KMS-11 (cell line): Measurements from ENCODE around the gene NRG3.

Source experiments
- H2AFZ ChIP-seq: fragments of 200-600 bp; sonication (generic); 2 replicates; pipeline ENCODE4 v1.6.1; 2016; ENCODE audit warnings: antibody characterized with exemption, mixed run types, low read depth
- H3K27ac ChIP-seq: fragments of 200-600 bp; sonication (generic); 2 replicates; pipeline ENCODE4 v1.6.1; 2016; ENCODE audit warnings: mild to moderate bottlenecking, mixed run types
- H3K27me3 ChIP-seq: fragments of 200-600 bp; sonication (generic); 2 replicates; pipeline ENCODE4 v1.6.1; 2017; ENCODE audit warnings: mild to moderate bottlenecking, low read depth, mixed run types, moderate library complexity; ENCODE audit not compliant: insufficient read depth
- H3K36me3 ChIP-seq: fragments of 200-600 bp; sonication (generic); 2 replicates; pipeline ENCODE4 v1.6.1; 2017; ENCODE audit warnings: mild to moderate bottlenecking, mixed run types; ENCODE audit not compliant: insufficient read depth
- H3K4me1 ChIP-seq: fragments of 200-600 bp; sonication (generic); 2 replicates; pipeline ENCODE4 v1.6.1; 2016; ENCODE audit warnings: mild to moderate bottlenecking, low read depth, mixed run types; ENCODE audit not compliant: poor library complexity, severe bottlenecking
- H3K4me2 ChIP-seq: fragments of 200-600 bp; sonication (generic); 2 replicates; pipeline ENCODE4 v1.7.0; 2016; ENCODE audit warnings: mild to moderate bottlenecking, mixed run types
- H3K4me3 ChIP-seq: fragments of 200-600 bp; sonication (generic); IDR thresholded peaks from 2 replicates; pipeline ENCODE4 v1.6.1; 2017; ENCODE audit warnings: low read depth, low read length, mixed read lengths; ENCODE audit not compliant: insufficient read depth
- H3K79me2 ChIP-seq: fragments of 200-600 bp; sonication (generic); 2 replicates; pipeline ENCODE4 v1.6.1; 2016; ENCODE audit warnings: low read depth, mixed run types; ENCODE audit not compliant: insufficient read depth
- H3K9ac ChIP-seq: fragments of 200-600 bp; sonication (generic); 2 replicates; pipeline ENCODE4 v1.6.1; 2016; ENCODE audit warnings: mild to moderate bottlenecking, mixed run types
- H4K20me1 ChIP-seq: fragments of 200-600 bp; sonication (generic); 2 replicates; pipeline ENCODE4 v1.6.1; 2016; ENCODE audit warnings: mild to moderate bottlenecking, mixed run types; ENCODE audit not compliant: insufficient read depth
- TF ChIP-seq, protein P1 (sequence below): fragments of 200-600 bp; sonication (generic); conservative IDR thresholded peaks from 2 replicates; pipeline ENCODE4 v1.6.1; 2017; ENCODE audit warnings: low read depth, mild to moderate bottlenecking, antibody characterized with exemption, low read length, moderate library complexity, mixed read lengths

NRG3 gene

GRCh38 chr10:82934947-82935346, 1060.0 kb downstream of the NRG3 start:
- no peaks in the 10 kb centered on the region for H3K4me1 ChIP-seq
- no peak overlapping the region for H3K4me3 ChIP-seq
- H3K4me2 ChIP-seq = no peak overlapping the region
- H3K79me2 ChIP-seq = no peaks in the 10 kb centered on the region
- no peak overlapping the region for H3K27ac ChIP-seq
- no peaks in the 10 kb centered on the region for H4K20me1 ChIP-seq
- H2AFZ ChIP-seq = no peak overlapping the region
- H3K27me3 ChIP-seq = no peaks in the 10 kb centered on the region
- no peaks in the 10 kb centered on the region for H3K36me3 ChIP-seq
- no peak overlapping the region for H3K9ac ChIP-seq
- TF ChIP-seq, protein P1, sequence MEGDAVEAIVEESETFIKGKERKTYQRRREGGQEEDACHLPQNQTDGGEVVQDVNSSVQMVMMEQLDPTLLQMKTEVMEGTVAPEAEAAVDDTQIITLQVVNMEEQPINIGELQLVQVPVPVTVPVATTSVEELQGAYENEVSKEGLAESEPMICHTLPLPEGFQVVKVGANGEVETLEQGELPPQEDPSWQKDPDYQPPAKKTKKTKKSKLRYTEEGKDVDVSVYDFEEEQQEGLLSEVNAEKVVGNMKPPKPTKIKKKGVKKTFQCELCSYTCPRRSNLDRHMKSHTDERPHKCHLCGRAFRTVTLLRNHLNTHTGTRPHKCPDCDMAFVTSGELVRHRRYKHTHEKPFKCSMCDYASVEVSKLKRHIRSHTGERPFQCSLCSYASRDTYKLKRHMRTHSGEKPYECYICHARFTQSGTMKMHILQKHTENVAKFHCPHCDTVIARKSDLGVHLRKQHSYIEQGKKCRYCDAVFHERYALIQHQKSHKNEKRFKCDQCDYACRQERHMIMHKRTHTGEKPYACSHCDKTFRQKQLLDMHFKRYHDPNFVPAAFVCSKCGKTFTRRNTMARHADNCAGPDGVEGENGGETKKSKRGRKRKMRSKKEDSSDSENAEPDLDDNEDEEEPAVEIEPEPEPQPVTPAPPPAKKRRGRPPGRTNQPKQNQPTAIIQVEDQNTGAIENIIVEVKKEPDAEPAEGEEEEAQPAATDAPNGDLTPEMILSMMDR = no peak

GRCh38 chr10:82938331-82938730, 1063.3 kb downstream of the NRG3 start:
- H3K4me3 ChIP-seq = no peak overlapping the region
- no peaks in the 10 kb centered on the region for H3K27me3 ChIP-seq
- H3K4me1 ChIP-seq = no peaks in the 10 kb centered on the region
- TF ChIP-seq, protein P1 = no peak
- H3K9ac ChIP-seq = no peak overlapping the region
- no peak overlapping the region for H3K4me2 ChIP-seq
- no peak overlapping the region for H2AFZ ChIP-seq
- no peaks in the 10 kb centered on the region for H4K20me1 ChIP-seq
- H3K36me3 ChIP-seq = no peaks in the 10 kb centered on the region
- H3K79me2 ChIP-seq = no peaks in the 10 kb centered on the region
- no peak overlapping the region for H3K27ac ChIP-seq

- H2AFZ ChIP-seq = no peak overlapping the region
- TF ChIP-seq, protein P1 = no peak
- H4K20me1 ChIP-seq = no peaks in the 10 kb centered on the region
- no peak overlapping the region for H3K9ac ChIP-seq
- H3K4me2 ChIP-seq = no peak overlapping the region
- no peaks in the 10 kb centered on the region for H3K79me2 ChIP-seq
- no peaks in the 10 kb centered on the region for H3K27me3 ChIP-seq
- H3K4me3 ChIP-seq = no peak overlapping the region
- no peak overlapping the region for H3K27ac ChIP-seq
- H3K4me1 ChIP-seq = no peaks in the 10 kb centered on the region
- no peaks in the 10 kb centered on the region for H3K36me3 ChIP-seq
Observed at GRCh38 chr10:82942286-82943099, 1067.5 kb downstream of the NRG3 start.

GRCh38 chr10:82943142-82943541, 1068.1 kb downstream of the NRG3 start:
- H3K4me2 ChIP-seq = no peak overlapping the region
- H3K36me3 ChIP-seq = no peaks in the 10 kb centered on the region
- TF ChIP-seq, protein P1 = no peak
- H2AFZ ChIP-seq = no peak overlapping the region
- no peaks in the 10 kb centered on the region for H3K79me2 ChIP-seq
- H3K27ac ChIP-seq = no peak overlapping the region
- no peak overlapping the region for H3K9ac ChIP-seq
- H3K4me3 ChIP-seq = no peak overlapping the region
- no peaks in the 10 kb centered on the region for H3K4me1 ChIP-seq
- no peaks in the 10 kb centered on the region for H4K20me1 ChIP-seq
- H3K27me3 ChIP-seq = no peaks in the 10 kb centered on the region
